Measurements from ENCODE around the gene FAIM2. TPM values are rescaled to one million over a fixed set of nuclear protein-coding genes. Genes with fewer than 3 reads are reported as not detected.

FAIM2 gene
- total and polyA plus RNA-seq, 2 donors (not counting 3 experiments of a cell fraction or from before 2014, with no cell fraction given), result 0.01 TPM; not detected in 1

DNA sequence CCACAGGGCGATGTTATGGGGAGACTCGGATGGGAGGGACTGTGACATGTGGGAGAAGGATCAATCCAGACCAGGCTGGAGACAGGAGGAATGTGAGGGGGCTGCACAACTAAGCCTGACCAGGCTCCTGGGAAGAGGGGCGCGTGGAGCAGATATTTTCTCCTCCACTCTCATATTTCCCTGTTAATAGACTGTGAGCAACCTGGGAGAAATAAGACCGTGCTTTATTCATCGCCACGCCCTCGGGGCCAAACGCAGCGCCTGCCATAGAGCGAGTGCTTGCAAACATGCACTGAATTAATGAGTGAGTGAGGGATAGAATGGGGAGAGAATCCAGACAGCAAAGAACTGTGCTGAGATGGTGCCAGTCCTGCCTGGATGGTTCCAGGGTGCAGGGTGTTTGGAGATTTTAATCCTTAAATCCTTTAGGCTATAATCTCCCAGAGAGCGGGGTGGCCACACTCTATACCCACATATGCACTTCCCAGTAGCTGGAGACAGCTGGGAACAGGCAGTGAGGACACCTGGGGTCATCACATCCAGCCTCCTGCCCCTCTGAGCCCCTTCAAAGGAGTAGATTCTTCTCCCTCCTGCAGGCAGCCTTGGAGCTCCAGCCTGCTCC lies 13.6 kb upstream of the FAIM2 start:
- POLR2A ChIA-PET, result no interaction called here
- no peaks in the 10 kb centered on the region for H3K79me2 ChIP-seq (ENCODE audit: control insufficient read depth, insufficient read depth, low read length)
- no peak overlapping the region for H3K4me2 ChIP-seq (ENCODE audit: insufficient read depth, low read length)
- no peak overlapping the region for H3K27ac ChIP-seq (ENCODE audit: insufficient read depth, low read depth, low read length)
- CTCF ChIA-PET, result interaction anchor here (0.8 to 1.9 kb wide), 3 partner anchors 28 to 50 kb away, joined by 5 to 10 read pairs (median 5); no protein-coding TSS in a partner anchor
- DNase-seq (ENCODE audit: low read depth, low spot score) (no peak), FAIRE-seq (no peak)
- no peaks in the 10 kb centered on the region for H3K36me3 ChIP-seq (ENCODE audit: control insufficient read depth in 2 of 2, extremely low read depth in 1 of 2, insufficient read depth in 2 of 2, low read length in 2 of 2)
- H2AFZ ChIP-seq (ENCODE audit: low read depth, low read length), result no peak overlapping the region
- BruUV-seq (replicated peaks), result no TSS peak
- H3K4me3 ChIP-seq (replicated peaks in 1 of 3; ENCODE audit: insufficient read depth in 1 of 3, low read depth in 1 of 3, low read length in 3 of 3), result no peak overlapping the region
- H3K9ac ChIP-seq (replicated peaks; ENCODE audit: extremely low read depth, insufficient read depth, low read length), result no peak overlapping the region
- intact Hi-C loops (cut with micrococcal nuclease) (no loop called here), dilution Hi-C loops (cut with MboI; ENCODE audit: extremely low pct_ligation_motif_present, low sequenced_read_pairs) (no loop called here)
- TF ChIP-seq GATA2 (IDR thresholded peaks at IDR 0.05; ENCODE audit: insufficient read depth, insufficient read length, low read depth, low read length) (no peak), JUN (IDR thresholded peaks at IDR 0.05; ENCODE audit: borderline replicate concordance, insufficient read depth, insufficient read length, low read depth) (no peak), FOS (IDR thresholded peaks at IDR 0.05; ENCODE audit: borderline replicate concordance, insufficient read depth, low read length) (no peak), POLR2AphosphoS5 (IDR thresholded peaks at IDR 0.05; ENCODE audit: insufficient read depth, low read depth, low read length) (no peak), EZH2 (IDR thresholded peaks at IDR 0.05; ENCODE audit: borderline replicate concordance, low read depth, low read length, severe bottlenecking) (no peak)
- TF ChIP-seq, protein P1, sequence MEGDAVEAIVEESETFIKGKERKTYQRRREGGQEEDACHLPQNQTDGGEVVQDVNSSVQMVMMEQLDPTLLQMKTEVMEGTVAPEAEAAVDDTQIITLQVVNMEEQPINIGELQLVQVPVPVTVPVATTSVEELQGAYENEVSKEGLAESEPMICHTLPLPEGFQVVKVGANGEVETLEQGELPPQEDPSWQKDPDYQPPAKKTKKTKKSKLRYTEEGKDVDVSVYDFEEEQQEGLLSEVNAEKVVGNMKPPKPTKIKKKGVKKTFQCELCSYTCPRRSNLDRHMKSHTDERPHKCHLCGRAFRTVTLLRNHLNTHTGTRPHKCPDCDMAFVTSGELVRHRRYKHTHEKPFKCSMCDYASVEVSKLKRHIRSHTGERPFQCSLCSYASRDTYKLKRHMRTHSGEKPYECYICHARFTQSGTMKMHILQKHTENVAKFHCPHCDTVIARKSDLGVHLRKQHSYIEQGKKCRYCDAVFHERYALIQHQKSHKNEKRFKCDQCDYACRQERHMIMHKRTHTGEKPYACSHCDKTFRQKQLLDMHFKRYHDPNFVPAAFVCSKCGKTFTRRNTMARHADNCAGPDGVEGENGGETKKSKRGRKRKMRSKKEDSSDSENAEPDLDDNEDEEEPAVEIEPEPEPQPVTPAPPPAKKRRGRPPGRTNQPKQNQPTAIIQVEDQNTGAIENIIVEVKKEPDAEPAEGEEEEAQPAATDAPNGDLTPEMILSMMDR (IDR thresholded peaks at IDR 0.05; ENCODE audit: extremely low read depth in 1 of 2, insufficient read depth in 1 of 2, low read depth in 1 of 2, low read length in 2 of 2), result no peak
- no peaks in the 10 kb centered on the region for H3K9me3 ChIP-seq (replicated peaks; ENCODE audit: control insufficient read depth, insufficient read depth, low read length)
- no peaks in the 10 kb centered on the region for H3K9me1 ChIP-seq (replicated peaks; ENCODE audit: control insufficient read depth, extremely low read depth, insufficient read depth, low read length)
- no peaks in the 10 kb centered on the region for H3K27me3 ChIP-seq (ENCODE audit: control insufficient read depth in 2 of 2, insufficient read depth in 2 of 2, low read length in 2 of 2)
- H3K4me1 ChIP-seq (ENCODE audit: control insufficient read depth, extremely low read depth, insufficient read depth, low read length), result peaks cover 16% of the 10 kb centered on the region
- H4K20me1 ChIP-seq (replicated peaks; ENCODE audit: control insufficient read depth, extremely low read depth, insufficient read depth, low read length), result no peaks in the 10 kb centered on the region
